KOPT-K1 (cell line): ENCODE data around the gene FOXI3.

Experiments
- H3K27ac ChIP-seq: fragments of 200-600 bp; sonication (generic); 2 replicates; pipeline ENCODE4 v1.5.1; 2016; ENCODE audit warnings: antibody characterized with exemption, mild to moderate bottlenecking, low read depth, low read length; ENCODE audit not compliant: poor library complexity, severe bottlenecking
- H3K36me3 ChIP-seq: fragments of 200-600 bp; sonication (generic); 2 replicates; pipeline ENCODE4 v1.5.1; 2017; ENCODE audit warnings: antibody characterized with exemption, mild to moderate bottlenecking, low read length, moderate library complexity; ENCODE audit not compliant: insufficient read depth
- H3K9me3 ChIP-seq: fragments of 200-600 bp; sonication (generic); 2 replicates; pipeline ENCODE4 v1.5.1; 2017; ENCODE audit warnings: antibody characterized with exemption, low read length, mild to moderate bottlenecking; ENCODE audit not compliant: insufficient read depth, poor library complexity, severe bottlenecking

FOXI3 gene

GRCh38 chr2:88452565-88452905 lies at the start of gene FOXI3:
TSS of gene FOXI3 (minus strand) at chr2:88452693. CDS start at chr2:88452535, 158 bp downstream.
- peaks cover 5% of the 10 kb centered on the region for H3K9me3 ChIP-seq
- H3K27ac ChIP-seq = no peak within 1 kb of the TSS
- H3K36me3 ChIP-seq = no peaks in the 10 kb centered on the region

GRCh38 chr2:88500691-88501090 lies 48.2 kb upstream of the FOXI3 start:
- Histone ChIP-seq H3K36me3 (no peaks in the 10 kb centered on the region), H3K27ac (no peak overlapping the region), H3K9me3 (no peaks in the 10 kb centered on the region)

- H3K36me3 ChIP-seq = no peaks in the 10 kb centered on the region
- H3K9me3 ChIP-seq = no peaks in the 10 kb centered on the region
- no peak overlapping the region for H3K27ac ChIP-seq
Observed at GRCh38 chr2:88499204-88499603, 46.7 kb upstream of the FOXI3 start.

- Histone ChIP-seq H3K27ac (no peak overlapping the region), H3K36me3 (no peaks in the 10 kb centered on the region), H3K9me3 (no peaks in the 10 kb centered on the region)
Observed at GRCh38 chr2:88493481-88493880, 41.0 kb upstream of the FOXI3 start.

- H3K27ac ChIP-seq = no peak overlapping the region
- H3K36me3 ChIP-seq = no peaks in the 10 kb centered on the region
- no peaks in the 10 kb centered on the region for H3K9me3 ChIP-seq
Observed at GRCh38 chr2:88492002-88492401, 39.5 kb upstream of the FOXI3 start.

- no peaks in the 10 kb centered on the region for H3K36me3 ChIP-seq
- no peak overlapping the region for H3K27ac ChIP-seq
- no peaks in the 10 kb centered on the region for H3K9me3 ChIP-seq
Observed at GRCh38 chr2:88489181-88489580, 36.7 kb upstream of the FOXI3 start.

GRCh38 chr2:88483200-88483599 lies 30.7 kb upstream of the FOXI3 start:
- no peak overlapping the region for H3K27ac ChIP-seq
- no peaks in the 10 kb centered on the region for H3K36me3 ChIP-seq
- no peaks in the 10 kb centered on the region for H3K9me3 ChIP-seq

GRCh38 chr2:88481691-88482336 lies 29.3 kb upstream of the FOXI3 start:
- no peaks in the 10 kb centered on the region for H3K36me3 ChIP-seq
- H3K27ac ChIP-seq = no peak overlapping the region
- no peaks in the 10 kb centered on the region for H3K9me3 ChIP-seq

- Histone ChIP-seq H3K36me3 (no peaks in the 10 kb centered on the region), H3K9me3 (no peaks in the 10 kb centered on the region), H3K27ac (no peak overlapping the region)
Observed at GRCh38 chr2:88472811-88473210, 20.3 kb upstream of the FOXI3 start.

- H3K27ac ChIP-seq = no peak overlapping the region
- no peaks in the 10 kb centered on the region for H3K36me3 ChIP-seq
- no peaks in the 10 kb centered on the region for H3K9me3 ChIP-seq
Observed at GRCh38 chr2:88471083-88471942, 18.8 kb upstream of the FOXI3 start.

GRCh38 chr2:88469202-88470114 lies 17.0 kb upstream of the FOXI3 start:
- H3K27ac ChIP-seq = no peak overlapping the region
- H3K9me3 ChIP-seq = no peaks in the 10 kb centered on the region
- no peaks in the 10 kb centered on the region for H3K36me3 ChIP-seq

GRCh38 chr2:88464153-88464552 lies 11.7 kb upstream of the FOXI3 start:
- Histone ChIP-seq H3K36me3 (no peaks in the 10 kb centered on the region), H3K9me3 (no peaks in the 10 kb centered on the region), H3K27ac (no peak overlapping the region)

GRCh38 chr2:88458633-88459032 lies 6.1 kb upstream of the FOXI3 start:
- no peaks in the 10 kb centered on the region for H3K36me3 ChIP-seq
- no peak overlapping the region for H3K27ac ChIP-seq
- H3K9me3 ChIP-seq = no peaks in the 10 kb centered on the region

GRCh38 chr2:88452980-88453582 lies 588 bp upstream of the FOXI3 start:
- Histone ChIP-seq H3K36me3 (no peaks in the 10 kb centered on the region), H3K9me3 (peaks cover 5% of the 10 kb centered on the region), H3K27ac (no peak overlapping the region)
